ENCODE results near the gene LRRC17. TPM values are rescaled to one million over a fixed set of nuclear protein-coding genes. Genes with fewer than 3 reads are reported as not detected.

The LRRC17 gene
- total and polyA plus RNA-seq, 10 of the 15 experiments (the other 5 are each of a cell fraction or from before 2014, with no cell fraction given), result 0.06 to 0.31 (median 0.10) TPM; not detected in 5

GRCh38 chr7:102974366-102975236, 61.8 kb downstream of the LRRC17 start (continued):
- no peak for TF ChIP-seq E2F4 (IDR thresholded peaks at IDR 0.05; ENCODE audit: low read depth, low read length)
- 0 out of 2 replicates have a peak, but pooled peaks have one; percentile 6 for TF ChIP-seq SMC3 (IDR thresholded peaks at IDR 0.05; ENCODE audit: borderline replicate concordance, low read length)
- no peak for TF ChIP-seq NBN (IDR thresholded peaks at IDR 0.05)
- no peak for TF ChIP-seq RCOR1 (conservative IDR thresholded peaks at IDR 0.05; ENCODE audit: low read depth, low read length)
- no peak for TF ChIP-seq MYB (IDR thresholded peaks at IDR 0.05; ENCODE audit: borderline replicate concordance, low read depth, low read length)
- TF ChIP-seq KDM1A (IDR thresholded peaks at IDR 0.05; ENCODE audit: borderline replicate concordance), result no peak
- no peak for TF ChIP-seq CHD2 (IDR thresholded peaks at IDR 0.05; ENCODE audit: borderline replicate concordance, low read depth, low read length)
- TF ChIP-seq ATF7 (IDR thresholded peaks at IDR 0.05; ENCODE audit: low read depth), result no peak
- peak; percentile 56 for TF ChIP-seq RAD21 (IDR thresholded peaks at IDR 0.05; ENCODE audit: insufficient read depth, low read depth, low read length)

GRCh38 chr7:102975854-102976253, 63.1 kb downstream of the LRRC17 start:
- Histone ChIP-seq H3K36me3 (ENCODE audit: control insufficient read depth in 2 of 2, insufficient read depth in 2 of 2, low read length in 1 of 2) (no peaks in the 10 kb centered on the region), H3K27ac (ENCODE audit: control insufficient read depth, insufficient read depth) (no peak overlapping the region), H4K20me1 (ENCODE audit: control insufficient read depth, insufficient read depth) (no peaks in the 10 kb centered on the region), H3K4me3 (no peak overlapping the region), H3K9me3 (replicated peaks; ENCODE audit: control insufficient read depth, insufficient read depth, low read length) (no peaks in the 10 kb centered on the region), H3K9ac (ENCODE audit: control insufficient read depth, insufficient read depth, low read length) (no peak overlapping the region), H3K79me2 (ENCODE audit: control insufficient read depth, insufficient read depth, low read length) (no peaks in the 10 kb centered on the region), H3K4me2 (ENCODE audit: control insufficient read depth, insufficient read depth) (no peak overlapping the region), H3K4me1 (ENCODE audit: control insufficient read depth, insufficient read depth, low read length) (no peaks in the 10 kb centered on the region), H2AFZ (ENCODE audit: control insufficient read depth, low read depth, low read length) (no peak overlapping the region), H3K27me3 (replicated peaks in 1 of 2; ENCODE audit: control insufficient read depth in 2 of 2, insufficient read depth in 2 of 2, low read length in 1 of 2) (no peaks in the 10 kb centered on the region)
- no peak for TF ChIP-seq DPF2 (IDR thresholded peaks at IDR 0.05)
- TF ChIP-seq BRCA1 (IDR thresholded peaks at IDR 0.05; ENCODE audit: low read depth, low read length), result no peak
- no peak for TF ChIP-seq CHD2 (IDR thresholded peaks at IDR 0.05; ENCODE audit: borderline replicate concordance, low read depth, low read length)
- no peak for TF ChIP-seq NR2F1 (conservative IDR thresholded peaks at IDR 0.05)
- TF ChIP-seq TCF7 (IDR thresholded peaks at IDR 0.05; ENCODE audit: borderline replicate concordance), result no peak
- no peak for TF ChIP-seq NFYB (IDR thresholded peaks at IDR 0.05; ENCODE audit: insufficient read depth, low read depth, low read length)
- in situ Hi-C loops (cut with MboI), result no loop called here
- no TSS peak for BruUV-seq (replicated peaks)
- ChIA-PET SMC1A (ENCODE audit: uncharacterized antibody, unreplicated experiment) (no interaction called here), RAD21 (ENCODE audit: unreplicated experiment) (interaction anchor here (0.6 kb wide), 1 partner anchor 217 kb away, joined by 3 read pairs; no protein-coding TSS in a partner anchor), CTCF (no interaction called here), POLR2A (no interaction called here)
- intact Hi-C loops (cut with micrococcal nuclease; ENCODE audit: unreplicated experiment), result no loop called here
- DNase-seq (ENCODE audit: low read depth, low spot score) (no peak), ATAC-seq (no peak), FAIRE-seq (no peak)
- WGBS (ENCODE audit: insufficient coverage, insufficient replicate concordance, low lambda C conversion rate, missing lambda C conversion rate), result 50% methylated on average over 8 of the region's 8 CpGs

Data from GM12878 (cell line).